HL-60 (cell line): ENCODE measurements around the gene SUPT3H.

Source experiments
- GABPA ChIP-seq: IDR thresholded peaks from 2 replicates; pipeline ENCODE4 v1.6.1; 2012; ENCODE audit warnings: low read depth
- POLR2AphosphoS5 ChIP-seq: IDR thresholded peaks from 2 replicates; pipeline ENCODE4 v1.6.1; 2012; ENCODE audit warnings: low read depth
- TF ChIP-seq, protein P1 (sequence below): IDR thresholded peaks from one replicate; pipeline ENCODE4 v1.5.1; 2011; ENCODE audit warnings: low read length, control low read depth, inconsistent platforms; ENCODE audit not compliant: insufficient read depth
- TF ChIP-seq, protein P2 (sequence below): IDR thresholded peaks from 2 replicates; pipeline ENCODE4 v1.6.1; 2012; ENCODE audit warnings: low read depth; ENCODE audit not compliant: insufficient replicate concordance

DNA sequence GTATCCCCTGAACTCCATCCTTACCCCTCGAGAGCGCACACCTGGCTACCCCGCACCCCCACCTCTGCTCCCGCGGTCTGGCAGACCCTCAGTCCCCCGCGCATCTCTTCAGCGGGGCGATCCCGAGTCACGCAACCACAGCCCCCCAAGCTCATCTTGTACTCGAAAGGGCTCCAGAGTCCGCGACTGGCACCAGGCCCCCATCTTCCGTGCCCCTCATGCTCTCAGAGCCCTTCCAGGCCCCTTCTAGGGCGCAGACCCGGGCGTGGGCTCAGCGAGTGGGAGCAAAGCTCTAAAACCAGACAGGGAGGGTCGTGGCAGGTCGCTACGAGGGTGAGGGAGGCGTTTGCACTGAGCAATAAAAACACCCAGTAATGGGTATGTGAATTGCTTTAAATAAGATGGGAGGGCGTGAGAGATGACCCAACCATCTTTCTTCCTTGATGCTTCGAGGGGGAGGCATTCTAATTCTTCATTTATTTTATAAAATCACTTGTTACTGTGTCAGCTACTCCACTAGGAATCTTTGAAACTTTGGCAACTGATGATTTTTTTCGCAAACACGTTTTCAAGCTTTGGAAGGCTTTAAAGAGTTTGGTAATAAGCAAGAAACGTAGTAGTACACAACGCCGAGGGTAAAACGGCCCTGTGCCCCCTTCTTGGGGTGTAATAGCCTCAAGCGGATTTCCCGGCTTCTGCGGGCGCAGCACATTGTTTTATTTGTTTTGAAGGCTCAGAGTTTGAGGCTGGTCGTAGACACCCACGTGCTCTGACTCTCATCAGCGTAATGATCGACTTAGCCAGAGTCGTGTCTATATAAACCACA lies 42.6 kb upstream of the SUPT3H start:
- TF ChIP-seq POLR2AphosphoS5 = peak; percentile 35; the same call in 1 of the 2 replicates
- TF ChIP-seq, protein P1, sequence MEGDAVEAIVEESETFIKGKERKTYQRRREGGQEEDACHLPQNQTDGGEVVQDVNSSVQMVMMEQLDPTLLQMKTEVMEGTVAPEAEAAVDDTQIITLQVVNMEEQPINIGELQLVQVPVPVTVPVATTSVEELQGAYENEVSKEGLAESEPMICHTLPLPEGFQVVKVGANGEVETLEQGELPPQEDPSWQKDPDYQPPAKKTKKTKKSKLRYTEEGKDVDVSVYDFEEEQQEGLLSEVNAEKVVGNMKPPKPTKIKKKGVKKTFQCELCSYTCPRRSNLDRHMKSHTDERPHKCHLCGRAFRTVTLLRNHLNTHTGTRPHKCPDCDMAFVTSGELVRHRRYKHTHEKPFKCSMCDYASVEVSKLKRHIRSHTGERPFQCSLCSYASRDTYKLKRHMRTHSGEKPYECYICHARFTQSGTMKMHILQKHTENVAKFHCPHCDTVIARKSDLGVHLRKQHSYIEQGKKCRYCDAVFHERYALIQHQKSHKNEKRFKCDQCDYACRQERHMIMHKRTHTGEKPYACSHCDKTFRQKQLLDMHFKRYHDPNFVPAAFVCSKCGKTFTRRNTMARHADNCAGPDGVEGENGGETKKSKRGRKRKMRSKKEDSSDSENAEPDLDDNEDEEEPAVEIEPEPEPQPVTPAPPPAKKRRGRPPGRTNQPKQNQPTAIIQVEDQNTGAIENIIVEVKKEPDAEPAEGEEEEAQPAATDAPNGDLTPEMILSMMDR = no peak
- TF ChIP-seq, protein P2, sequence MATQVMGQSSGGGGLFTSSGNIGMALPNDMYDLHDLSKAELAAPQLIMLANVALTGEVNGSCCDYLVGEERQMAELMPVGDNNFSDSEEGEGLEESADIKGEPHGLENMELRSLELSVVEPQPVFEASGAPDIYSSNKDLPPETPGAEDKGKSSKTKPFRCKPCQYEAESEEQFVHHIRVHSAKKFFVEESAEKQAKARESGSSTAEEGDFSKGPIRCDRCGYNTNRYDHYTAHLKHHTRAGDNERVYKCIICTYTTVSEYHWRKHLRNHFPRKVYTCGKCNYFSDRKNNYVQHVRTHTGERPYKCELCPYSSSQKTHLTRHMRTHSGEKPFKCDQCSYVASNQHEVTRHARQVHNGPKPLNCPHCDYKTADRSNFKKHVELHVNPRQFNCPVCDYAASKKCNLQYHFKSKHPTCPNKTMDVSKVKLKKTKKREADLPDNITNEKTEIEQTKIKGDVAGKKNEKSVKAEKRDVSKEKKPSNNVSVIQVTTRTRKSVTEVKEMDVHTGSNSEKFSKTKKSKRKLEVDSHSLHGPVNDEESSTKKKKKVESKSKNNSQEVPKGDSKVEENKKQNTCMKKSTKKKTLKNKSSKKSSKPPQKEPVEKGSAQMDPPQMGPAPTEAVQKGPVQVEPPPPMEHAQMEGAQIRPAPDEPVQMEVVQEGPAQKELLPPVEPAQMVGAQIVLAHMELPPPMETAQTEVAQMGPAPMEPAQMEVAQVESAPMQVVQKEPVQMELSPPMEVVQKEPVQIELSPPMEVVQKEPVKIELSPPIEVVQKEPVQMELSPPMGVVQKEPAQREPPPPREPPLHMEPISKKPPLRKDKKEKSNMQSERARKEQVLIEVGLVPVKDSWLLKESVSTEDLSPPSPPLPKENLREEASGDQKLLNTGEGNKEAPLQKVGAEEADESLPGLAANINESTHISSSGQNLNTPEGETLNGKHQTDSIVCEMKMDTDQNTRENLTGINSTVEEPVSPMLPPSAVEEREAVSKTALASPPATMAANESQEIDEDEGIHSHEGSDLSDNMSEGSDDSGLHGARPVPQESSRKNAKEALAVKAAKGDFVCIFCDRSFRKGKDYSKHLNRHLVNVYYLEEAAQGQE = no peak
- no peak for TF ChIP-seq GABPA
